Neutrophil (primary cell): ENCODE data around the gene TMEM63A.
"Not testable (repeated sequence)": the region's sequence is repeated elsewhere in the genome, so short reads cannot be mapped to it uniquely, and the experiment has no call there.

Source experiments
- H3K27ac ChIP-seq: fragments of 200-600 bp; sonication (generic); 2 replicates; pipeline ENCODE4 v1.5.1; 2016; ENCODE audit warnings: mild to moderate bottlenecking, moderate library complexity
- H3K27me3 ChIP-seq: fragments of 200-600 bp; sonication (generic); 2 replicates; pipeline ENCODE4 v1.6.0; 2016; ENCODE audit warnings: mild to moderate bottlenecking
- H3K36me3 ChIP-seq: fragments of 200-600 bp; sonication (generic); 2 replicates; pipeline ENCODE4 v1.5.1; 2017
- H3K4me1 ChIP-seq, 2 experiments: fragments of 200-600 bp in 1 of 2; sonication (generic) in 1 of 2; 1 replicate in 1 of 2; 2 replicates in 1 of 2; pipeline versions ENCODE4 v1.5.1 to v1.6.1; 2013 to 2016; ENCODE audit warnings: low read depth in 1 of 2, low read length in 1 of 2, mild to moderate bottlenecking in 1 of 2, moderate library complexity in 1 of 2; ENCODE audit not compliant: control insufficient read depth in 1 of 2, insufficient read depth in 1 of 2
- H3K4me3 ChIP-seq, 2 experiments: fragments of 200-600 bp in 1 of 2; sonication (generic) in 1 of 2; 1 replicate in 1 of 2; 2 replicates in 1 of 2; pipeline ENCODE4 v1.5.1; 2013 to 2016; ENCODE audit warnings: low read depth in 1 of 2, low read length in 1 of 2, mild to moderate bottlenecking in 1 of 2, moderate library complexity in 1 of 2
- H3K9me3 ChIP-seq: fragments of 200-600 bp; sonication (generic); 2 replicates; pipeline ENCODE4 v1.5.1; 2016
- TF ChIP-seq, protein P1 (sequence below): fragments of 200-600 bp; sonication (generic); IDR thresholded peaks from 2 replicates; pipeline ENCODE4 v1.5.1; 2016; ENCODE audit warnings: antibody characterized with exemption

TMEM63A gene

DNA sequence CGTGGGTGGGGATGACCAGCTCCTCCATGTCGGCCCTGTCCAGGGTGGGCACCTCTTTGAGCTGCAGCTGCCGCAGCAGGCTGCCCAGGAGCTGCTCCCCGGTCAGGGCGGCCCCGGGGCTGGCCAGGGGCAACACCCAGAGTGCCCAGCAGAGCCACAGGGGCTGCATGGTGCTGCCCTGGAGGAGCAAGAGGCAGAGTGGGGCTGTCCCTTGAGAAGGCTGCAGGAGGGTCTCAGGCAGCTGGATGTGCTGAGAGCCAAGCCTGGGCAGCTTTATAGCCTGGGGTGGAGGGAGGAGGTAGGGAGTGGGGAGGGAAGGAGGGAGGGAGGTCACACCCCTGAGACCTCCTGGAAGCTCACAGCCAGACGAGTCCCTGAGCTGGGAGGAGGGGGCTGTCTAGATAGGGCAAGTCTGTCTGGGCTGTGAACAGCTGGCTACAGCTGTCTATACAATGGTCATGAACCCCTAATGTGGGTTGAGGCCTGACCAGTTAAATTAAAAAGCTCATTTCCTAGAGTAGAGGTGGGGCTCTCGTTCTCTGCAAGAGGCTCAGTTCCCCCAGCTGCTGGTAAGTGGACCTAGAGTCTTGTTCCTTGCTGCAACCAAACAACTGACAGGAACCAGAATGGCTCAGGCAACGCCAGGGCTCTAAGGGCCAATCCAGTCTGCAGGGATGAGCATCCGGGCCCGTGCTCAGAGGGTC is 6.9 kb upstream of the TMEM63A start, which contains the start of gene LEFTY1:
Gene LEFTY1, minus strand, starts transcription at position 249 of the 704 bp plus-strand sequence. Its CDS starts 80 bp downstream, at position 169.
- TF ChIP-seq, protein P1, sequence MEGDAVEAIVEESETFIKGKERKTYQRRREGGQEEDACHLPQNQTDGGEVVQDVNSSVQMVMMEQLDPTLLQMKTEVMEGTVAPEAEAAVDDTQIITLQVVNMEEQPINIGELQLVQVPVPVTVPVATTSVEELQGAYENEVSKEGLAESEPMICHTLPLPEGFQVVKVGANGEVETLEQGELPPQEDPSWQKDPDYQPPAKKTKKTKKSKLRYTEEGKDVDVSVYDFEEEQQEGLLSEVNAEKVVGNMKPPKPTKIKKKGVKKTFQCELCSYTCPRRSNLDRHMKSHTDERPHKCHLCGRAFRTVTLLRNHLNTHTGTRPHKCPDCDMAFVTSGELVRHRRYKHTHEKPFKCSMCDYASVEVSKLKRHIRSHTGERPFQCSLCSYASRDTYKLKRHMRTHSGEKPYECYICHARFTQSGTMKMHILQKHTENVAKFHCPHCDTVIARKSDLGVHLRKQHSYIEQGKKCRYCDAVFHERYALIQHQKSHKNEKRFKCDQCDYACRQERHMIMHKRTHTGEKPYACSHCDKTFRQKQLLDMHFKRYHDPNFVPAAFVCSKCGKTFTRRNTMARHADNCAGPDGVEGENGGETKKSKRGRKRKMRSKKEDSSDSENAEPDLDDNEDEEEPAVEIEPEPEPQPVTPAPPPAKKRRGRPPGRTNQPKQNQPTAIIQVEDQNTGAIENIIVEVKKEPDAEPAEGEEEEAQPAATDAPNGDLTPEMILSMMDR, result no peak
- Histone ChIP-seq H3K4me3 (no peak within 1 kb of the TSS), H3K27ac (no peak within 1 kb of the TSS), H3K4me1 (peaks cover 48 to 54% of the 10 kb centered on the region in 2 experiments), H3K36me3 (no peaks in the 10 kb centered on the region), H3K9me3 (no peaks in the 10 kb centered on the region), H3K27me3 (no peaks in the 10 kb centered on the region)

DNA sequence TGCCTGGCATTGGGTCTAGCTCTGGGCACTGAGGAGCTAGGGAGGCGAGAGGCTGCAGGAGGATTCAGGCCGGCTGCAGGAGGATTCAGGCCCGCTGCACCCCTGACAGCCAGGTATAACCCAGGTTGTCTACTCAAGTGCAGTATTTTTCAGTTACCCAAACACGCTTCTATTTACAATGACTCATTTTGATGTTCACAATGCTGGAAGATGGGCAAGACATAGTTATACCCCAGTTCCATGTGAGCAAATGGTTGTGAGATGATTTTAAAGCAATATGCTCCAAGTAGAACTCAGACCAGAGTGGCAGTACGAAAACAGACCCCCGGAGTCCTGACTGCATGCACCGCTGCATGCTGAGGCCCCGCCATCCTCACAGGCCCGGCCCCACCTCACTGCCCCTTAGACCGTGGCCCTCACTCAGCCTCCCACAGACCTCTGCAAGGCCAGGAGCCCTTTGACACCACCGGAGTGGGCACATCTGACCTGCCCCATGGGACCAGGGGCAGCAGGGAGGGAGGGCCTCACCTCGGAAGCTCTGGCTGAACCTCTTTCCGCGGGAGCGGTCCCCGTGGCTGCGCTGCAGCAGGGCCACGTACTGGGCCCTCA is 6.2 kb upstream of the TMEM63A start:
- Histone ChIP-seq H3K27ac (no peak overlapping the region), H3K9me3 (no peaks in the 10 kb centered on the region), H3K27me3 (no peaks in the 10 kb centered on the region), H3K36me3 (no peaks in the 10 kb centered on the region), H3K4me3 (no peak overlapping the region), H3K4me1 (peaks cover 54 to 61% of the 10 kb centered on the region in 2 experiments)
- TF ChIP-seq, protein P1, result no peak

DNA sequence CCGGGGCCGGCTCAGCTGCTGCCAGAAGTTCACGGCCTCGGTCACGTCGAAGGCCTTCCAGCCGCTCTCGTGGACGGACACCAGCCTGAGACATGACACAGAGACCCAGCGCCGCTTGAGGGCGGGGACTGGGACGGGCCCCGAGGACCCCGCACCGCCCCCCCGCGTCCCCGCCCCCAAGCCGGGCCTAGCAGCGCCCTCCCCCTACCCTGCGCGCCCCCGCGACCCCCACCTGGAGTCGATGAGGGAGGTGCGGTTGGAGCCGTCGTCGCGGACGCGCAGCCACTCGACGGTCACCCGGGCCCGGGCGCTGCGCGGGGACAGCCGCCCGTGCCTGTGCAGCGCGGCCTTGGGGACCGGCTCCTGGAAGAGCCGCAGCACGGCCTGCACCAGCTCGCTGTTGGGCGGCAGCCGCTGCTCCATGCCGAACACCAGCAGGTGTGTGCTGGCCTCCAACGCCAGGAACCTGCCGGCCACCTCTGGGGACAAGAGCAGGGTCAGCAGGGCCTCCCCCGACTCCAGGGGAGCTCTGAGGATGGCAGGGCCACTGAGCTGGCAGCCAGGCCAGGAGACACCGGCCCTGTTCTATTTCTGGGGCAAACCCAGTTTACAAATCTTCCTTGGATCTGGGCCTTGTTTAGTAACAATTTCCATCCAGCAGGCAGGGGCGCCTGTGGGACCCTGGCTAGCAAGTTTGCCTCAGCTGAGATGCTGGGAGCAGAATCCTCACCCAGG is 5.5 kb upstream of the TMEM63A start:
- not testable (repeated sequence) for H3K4me3 ChIP-seq, H3K36me3 ChIP-seq, H3K27me3 ChIP-seq, H3K9me3 ChIP-seq, H3K27ac ChIP-seq
- peaks cover 61 to 67% of the 10 kb centered on the region in 2 experiments for H3K4me1 ChIP-seq

DNA sequence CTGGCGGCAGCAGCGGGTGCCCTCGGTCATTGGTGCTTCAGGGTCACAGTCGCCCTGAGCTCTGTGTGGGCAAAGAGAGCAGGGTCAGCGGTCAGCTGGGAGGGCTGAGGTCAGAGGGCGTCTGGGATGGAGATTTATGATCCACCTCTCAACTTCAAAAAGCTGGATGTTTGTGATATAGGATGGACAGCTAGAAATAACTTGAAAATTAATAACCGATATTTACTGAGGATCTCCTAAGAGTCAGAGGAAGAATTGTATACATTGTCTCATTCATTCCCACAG is 4.8 kb upstream of the TMEM63A start:
- Histone ChIP-seq H3K27ac (no peak overlapping the region), H3K36me3 (no peaks in the 10 kb centered on the region), H3K27me3 (no peaks in the 10 kb centered on the region), H3K9me3 (no peaks in the 10 kb centered on the region), H3K4me1 (peaks cover 57 to 68% of the 10 kb centered on the region in 2 experiments), H3K4me3 (no peak overlapping the region)
- TF ChIP-seq, protein P1, result no peak

DNA sequence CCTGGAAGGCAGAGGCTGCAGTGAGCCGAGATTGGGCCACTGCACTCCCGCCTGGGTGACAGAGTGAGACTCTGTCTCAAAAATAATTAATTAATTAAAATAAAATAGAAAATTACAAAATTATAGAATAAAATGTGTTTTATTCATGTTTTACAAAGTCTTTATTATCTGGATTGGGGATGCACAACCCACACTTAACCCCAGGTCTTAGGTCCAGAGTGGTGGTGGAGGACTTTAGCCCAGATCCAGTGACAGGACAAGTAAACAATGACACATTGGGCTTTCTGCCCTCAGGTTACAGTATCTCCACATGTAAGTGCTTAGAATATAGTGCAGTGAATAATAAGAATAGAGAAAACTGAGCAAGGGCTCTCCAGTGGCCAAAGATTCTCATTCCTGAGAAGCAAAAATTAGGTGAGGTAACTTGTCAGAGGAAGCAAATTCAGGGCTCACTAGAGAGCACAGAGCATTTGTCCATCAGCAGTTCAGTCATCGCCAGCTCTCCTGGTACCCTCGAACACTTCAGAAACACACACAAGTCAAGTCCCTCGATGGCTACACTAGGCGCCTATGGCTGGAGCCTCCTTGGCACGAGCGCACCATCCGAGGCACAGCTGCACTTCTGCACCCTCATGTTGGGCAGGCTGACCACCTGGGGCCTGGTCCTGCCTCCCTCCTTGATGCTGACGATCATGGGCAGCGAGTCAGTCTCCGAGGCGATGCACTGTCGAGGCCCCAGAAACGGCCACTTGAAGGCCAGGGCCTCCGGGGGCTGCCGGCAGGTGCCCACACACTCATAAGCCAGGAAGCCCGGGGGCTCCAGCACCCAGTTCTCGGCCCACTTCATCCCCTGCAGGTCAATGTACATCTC is 4.2 kb upstream of the TMEM63A start:
- Histone ChIP-seq H3K27me3 (no peaks in the 10 kb centered on the region), H3K9me3 (no peaks in the 10 kb centered on the region), H3K4me3 (no peak overlapping the region), H3K4me1 (peaks cover 53 to 69% of the 10 kb centered on the region in 2 experiments), H3K27ac (peak overlapping the region; percentile 35), H3K36me3 (no peaks in the 10 kb centered on the region)
- TF ChIP-seq, protein P1, result no peak
